ENCODE data around the gene CNOT6L. TPM values are rescaled to one million over a fixed set of nuclear protein-coding genes. Genes with fewer than 3 reads are reported as not detected.

CNOT6L gene
- total RNA-seq, 2 donors from 2014 or later: 26.0 to 37.1 TPM

- no peaks in the 10 kb centered on the region for H3K4me1 ChIP-seq (ENCODE audit: control insufficient read depth, insufficient read depth, low read length)
- Mint-ChIP-seq H3K36me3 (ENCODE audit: low read depth) (peaks cover 7% of the 10 kb centered on the region), H3K27ac (no peak overlapping the region), H3K4me3 (no peak overlapping the region), H3K9me3 (no peaks in the 10 kb centered on the region), H3K27me3 (ENCODE audit: insufficient read depth) (no peaks in the 10 kb centered on the region), H3K4me1 (peaks cover 3% of the 10 kb centered on the region)
- no peak for DNase-seq
- H3K27me3 ChIP-seq (ENCODE audit: control insufficient read depth, insufficient read depth, low read length, poor library complexity, severe bottlenecking): no peaks in the 10 kb centered on the region
- H3K27ac ChIP-seq (ENCODE audit: low read depth, low read length): no peak overlapping the region
- no peaks in the 10 kb centered on the region for H3K36me3 ChIP-seq (ENCODE audit: control insufficient read depth, insufficient read depth, low read length)
- H3K4me3 ChIP-seq (ENCODE audit: low read length): no peak overlapping the region
- H3K9me3 ChIP-seq (ENCODE audit: control insufficient read depth, low read length): no peaks in the 10 kb centered on the region
- H3K9ac ChIP-seq (ENCODE audit: extremely low read depth, low read length, poor library complexity, severe bottlenecking): no peak overlapping the region
- no peak for TF ChIP-seq CTCF (conservative IDR thresholded peaks at IDR 0.05)
These were observed 47.6 kb downstream of the CNOT6L start for GRCh38 chr4:77771566-77771965.

- no peak overlapping the region for H3K27ac Mint-ChIP-seq
- H3K9me3 Mint-ChIP-seq: peaks cover 20% of the 10 kb centered on the region
- Histone ChIP-seq H3K4me1 (ENCODE audit: control insufficient read depth, insufficient read depth, low read length) (no peaks in the 10 kb centered on the region), H3K4me3 (ENCODE audit: low read length) (no peak overlapping the region), H3K27ac (ENCODE audit: low read depth, low read length) (no peak overlapping the region), H3K27me3 (ENCODE audit: control insufficient read depth, insufficient read depth, low read length, poor library complexity, severe bottlenecking) (no peaks in the 10 kb centered on the region), H3K9ac (ENCODE audit: extremely low read depth, low read length, poor library complexity, severe bottlenecking) (no peak overlapping the region), H3K36me3 (ENCODE audit: control insufficient read depth, insufficient read depth, low read length) (no peaks in the 10 kb centered on the region), H3K9me3 (ENCODE audit: control insufficient read depth, low read length) (peaks cover 18% of the 10 kb centered on the region)
- WGBS, 2 experiments (ENCODE audit: insufficient coverage in 1 of 2, insufficient read length in 1 of 2): 87 to 100% methylated on average over 1 of the region's 1 CpG
- no peaks in the 10 kb centered on the region for H3K27me3 Mint-ChIP-seq (ENCODE audit: insufficient read depth)
- DNase-seq: no peak
- H3K36me3 Mint-ChIP-seq (ENCODE audit: low read depth): peaks cover 9% of the 10 kb centered on the region
- H3K4me3 Mint-ChIP-seq: no peak overlapping the region
- no peaks in the 10 kb centered on the region for H3K4me1 Mint-ChIP-seq
- no peak for TF ChIP-seq CTCF (conservative IDR thresholded peaks at IDR 0.05)
These were observed 53.4 kb downstream of the CNOT6L start for GRCh38 chr4:77765720-77766119.

GRCh38 chr4:77762531-77762930 is 56.6 kb downstream of the CNOT6L start:
- H3K27ac Mint-ChIP-seq: no peak overlapping the region
- H3K27ac ChIP-seq (ENCODE audit: low read depth, low read length): no peak overlapping the region
- H3K4me1 Mint-ChIP-seq: peaks cover 2% of the 10 kb centered on the region
- no peak overlapping the region for H3K9ac ChIP-seq (ENCODE audit: extremely low read depth, low read length, poor library complexity, severe bottlenecking)
- H3K36me3 Mint-ChIP-seq (ENCODE audit: low read depth): peaks cover 32% of the 10 kb centered on the region
- no peak overlapping the region for H3K4me3 Mint-ChIP-seq
- peaks cover 45% of the 10 kb centered on the region for H3K9me3 Mint-ChIP-seq
- no peaks in the 10 kb centered on the region for H3K27me3 ChIP-seq (ENCODE audit: control insufficient read depth, insufficient read depth, low read length, poor library complexity, severe bottlenecking)
- H3K9me3 ChIP-seq (ENCODE audit: control insufficient read depth, low read length): peaks cover 18% of the 10 kb centered on the region
- no peaks in the 10 kb centered on the region for H3K36me3 ChIP-seq (ENCODE audit: control insufficient read depth, insufficient read depth, low read length)
- no peak for TF ChIP-seq CTCF (conservative IDR thresholded peaks at IDR 0.05)
- DNase-seq: no peak
- H3K4me3 ChIP-seq (ENCODE audit: low read length): no peak overlapping the region
- H3K27me3 Mint-ChIP-seq (ENCODE audit: insufficient read depth): no peaks in the 10 kb centered on the region
- 83% methylated on average over 1 of the region's 1 CpG; no CpG with 5 or more reads in 1 of the 2 experiments for WGBS, 2 experiments (ENCODE audit: insufficient coverage in 1 of 2, insufficient read length in 1 of 2)
- H3K4me1 ChIP-seq (ENCODE audit: control insufficient read depth, insufficient read depth, low read length): no peaks in the 10 kb centered on the region
